ENCODE results near the gene KLF7. TPM values are rescaled to one million over a fixed set of nuclear protein-coding genes. Genes with fewer than 3 reads are reported as not detected.
A peak's percentile ranks its signal among the peaks of the same experiment; 100 is the strongest.

The KLF7 gene
- total RNA-seq, 1 donor from 2014 or later: 323 TPM

DNA sequence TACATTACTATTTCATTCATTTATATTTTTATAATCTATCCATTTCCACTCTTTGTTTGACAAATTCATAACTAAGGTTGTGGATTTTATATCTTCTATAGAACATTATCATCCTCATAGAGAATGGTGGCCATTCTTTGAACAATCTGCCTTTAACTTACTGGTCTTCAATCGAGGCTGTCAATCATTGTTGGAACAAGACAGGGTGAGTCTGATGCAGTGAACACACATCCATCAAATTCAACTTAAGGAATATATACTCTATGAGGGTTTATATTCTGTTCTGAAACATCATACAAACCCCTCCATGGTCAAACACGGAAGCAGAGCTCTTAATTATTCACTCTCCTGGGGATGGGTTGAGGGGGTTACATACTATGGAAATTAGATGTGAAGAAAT, 28.3 kb upstream of the KLF7 start:
- Mint-ChIP-seq H3K27me3 (ENCODE audit: unreplicated experiment) (peaks cover 2% of the 10 kb centered on the region), H3K27ac (ENCODE audit: unreplicated experiment) (no peak overlapping the region), H3K9me3 (ENCODE audit: unreplicated experiment) (peaks cover 2% of the 10 kb centered on the region), H3K4me1 (ENCODE audit: low read depth, unreplicated experiment) (peaks cover 52% of the 10 kb centered on the region), H3K36me3 (ENCODE audit: unreplicated experiment) (no peaks in the 10 kb centered on the region), H3K4me3 (ENCODE audit: unreplicated experiment) (no peak overlapping the region)
- no peak for DNase-seq
- TF ChIP-seq, protein P1, sequence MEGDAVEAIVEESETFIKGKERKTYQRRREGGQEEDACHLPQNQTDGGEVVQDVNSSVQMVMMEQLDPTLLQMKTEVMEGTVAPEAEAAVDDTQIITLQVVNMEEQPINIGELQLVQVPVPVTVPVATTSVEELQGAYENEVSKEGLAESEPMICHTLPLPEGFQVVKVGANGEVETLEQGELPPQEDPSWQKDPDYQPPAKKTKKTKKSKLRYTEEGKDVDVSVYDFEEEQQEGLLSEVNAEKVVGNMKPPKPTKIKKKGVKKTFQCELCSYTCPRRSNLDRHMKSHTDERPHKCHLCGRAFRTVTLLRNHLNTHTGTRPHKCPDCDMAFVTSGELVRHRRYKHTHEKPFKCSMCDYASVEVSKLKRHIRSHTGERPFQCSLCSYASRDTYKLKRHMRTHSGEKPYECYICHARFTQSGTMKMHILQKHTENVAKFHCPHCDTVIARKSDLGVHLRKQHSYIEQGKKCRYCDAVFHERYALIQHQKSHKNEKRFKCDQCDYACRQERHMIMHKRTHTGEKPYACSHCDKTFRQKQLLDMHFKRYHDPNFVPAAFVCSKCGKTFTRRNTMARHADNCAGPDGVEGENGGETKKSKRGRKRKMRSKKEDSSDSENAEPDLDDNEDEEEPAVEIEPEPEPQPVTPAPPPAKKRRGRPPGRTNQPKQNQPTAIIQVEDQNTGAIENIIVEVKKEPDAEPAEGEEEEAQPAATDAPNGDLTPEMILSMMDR (IDR thresholded peaks at IDR 0.05; ENCODE audit: partially characterized antibody, unreplicated experiment): no peak

DNA sequence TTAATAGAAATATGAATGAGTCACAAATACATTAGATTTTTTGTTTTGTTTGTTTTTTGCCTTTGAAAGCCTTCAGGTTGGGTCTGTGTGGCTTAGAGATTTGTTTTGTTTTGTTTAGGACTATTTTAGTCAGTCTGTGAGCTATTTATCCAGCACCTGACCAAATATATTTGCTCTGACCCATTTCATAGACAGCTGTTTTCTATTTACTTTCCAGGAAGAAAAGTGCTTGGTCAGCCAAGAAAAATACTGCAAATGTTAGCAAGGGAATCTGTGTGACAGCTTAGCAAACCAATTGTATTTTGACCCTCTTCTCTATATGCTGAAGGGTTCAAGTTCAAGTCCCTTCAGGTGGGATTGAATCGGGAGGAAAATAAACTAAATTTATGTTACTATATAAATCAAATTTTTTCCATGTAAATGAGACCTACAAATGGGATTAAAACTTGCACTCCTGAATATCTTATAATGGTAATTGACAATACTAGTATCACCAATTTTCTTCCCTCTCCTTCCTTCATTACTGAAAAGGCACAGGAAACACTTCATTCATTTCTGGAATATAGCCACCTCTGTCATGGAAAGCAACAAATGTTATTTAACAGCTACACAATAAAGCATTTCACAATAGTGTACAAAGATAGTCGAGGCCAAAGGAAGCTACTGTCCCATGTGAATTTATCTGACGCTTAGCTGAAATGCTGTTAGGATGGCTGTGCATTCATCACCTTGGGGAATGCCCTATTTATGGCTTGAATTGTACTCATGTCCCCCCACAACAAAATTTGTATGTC, 23.1 kb upstream of the KLF7 start:
- H3K4me3 Mint-ChIP-seq (ENCODE audit: unreplicated experiment): peak overlapping the region; percentile 18
- no peak for DNase-seq
- peaks cover 34% of the 10 kb centered on the region for H3K4me1 Mint-ChIP-seq (ENCODE audit: low read depth, unreplicated experiment)
- peaks cover 10% of the 10 kb centered on the region for H3K36me3 Mint-ChIP-seq (ENCODE audit: unreplicated experiment)
- no peaks in the 10 kb centered on the region for H3K27me3 Mint-ChIP-seq (ENCODE audit: unreplicated experiment)
- TF ChIP-seq, protein P1 (IDR thresholded peaks at IDR 0.05; ENCODE audit: partially characterized antibody, unreplicated experiment): no peak
- H3K9me3 Mint-ChIP-seq (ENCODE audit: unreplicated experiment): peaks cover 5% of the 10 kb centered on the region
- no peak overlapping the region for H3K27ac Mint-ChIP-seq (ENCODE audit: unreplicated experiment)

DNA sequence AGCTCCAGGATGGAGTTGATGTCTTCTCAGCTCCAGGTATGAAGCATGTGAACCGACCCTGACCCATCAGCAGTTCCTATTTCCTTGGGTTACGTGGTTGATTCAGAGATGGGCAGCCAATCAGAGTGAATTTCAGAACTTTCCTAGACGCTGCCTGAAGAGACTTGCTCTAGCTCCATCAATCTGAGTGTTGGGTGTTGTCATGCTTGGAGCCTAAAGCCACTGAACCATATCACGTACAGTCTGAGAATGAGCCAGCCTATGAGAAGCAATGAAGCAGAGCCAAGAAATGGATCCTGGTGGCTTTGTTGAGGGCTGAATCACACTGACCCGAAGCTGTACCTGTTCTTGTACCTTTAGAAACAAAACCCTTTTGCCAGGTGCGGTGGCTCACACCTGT, 19.6 kb upstream of the KLF7 start:
- no peak for DNase-seq
- no peak overlapping the region for H3K4me3 Mint-ChIP-seq (ENCODE audit: unreplicated experiment)
- H3K27me3 Mint-ChIP-seq (ENCODE audit: unreplicated experiment): no peaks in the 10 kb centered on the region
- H3K27ac Mint-ChIP-seq (ENCODE audit: unreplicated experiment): no peak overlapping the region
- peaks cover 23% of the 10 kb centered on the region for H3K4me1 Mint-ChIP-seq (ENCODE audit: low read depth, unreplicated experiment)
- TF ChIP-seq, protein P1 (IDR thresholded peaks at IDR 0.05; ENCODE audit: partially characterized antibody, unreplicated experiment): no peak
- peaks cover 10% of the 10 kb centered on the region for H3K36me3 Mint-ChIP-seq (ENCODE audit: unreplicated experiment)
- H3K9me3 Mint-ChIP-seq (ENCODE audit: unreplicated experiment): peaks cover 2% of the 10 kb centered on the region

DNA sequence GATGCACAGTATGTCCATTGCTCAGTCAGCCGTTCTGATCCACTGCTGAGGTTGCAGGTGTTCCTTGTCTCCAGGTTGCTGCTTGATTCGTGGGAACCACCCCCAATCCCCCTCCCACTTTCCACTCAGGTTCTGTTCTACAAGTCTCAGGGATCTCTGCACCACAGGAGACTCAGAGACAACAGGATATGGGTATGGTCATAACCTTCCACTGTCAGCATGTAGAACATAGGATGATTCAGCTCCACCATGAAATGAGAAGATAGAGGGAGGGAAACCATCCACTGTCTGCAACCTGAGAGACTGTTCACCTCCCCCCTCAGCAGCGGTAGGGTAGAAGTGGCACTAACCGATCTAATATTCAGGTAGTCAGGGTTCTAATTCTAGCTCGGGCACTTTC, 19.0 kb upstream of the KLF7 start:
- Mint-ChIP-seq H3K36me3 (ENCODE audit: unreplicated experiment) (peaks cover 10% of the 10 kb centered on the region), H3K9me3 (ENCODE audit: unreplicated experiment) (peaks cover 2% of the 10 kb centered on the region), H3K27ac (ENCODE audit: unreplicated experiment) (no peak overlapping the region), H3K27me3 (ENCODE audit: unreplicated experiment) (no peaks in the 10 kb centered on the region), H3K4me1 (ENCODE audit: low read depth, unreplicated experiment) (peaks cover 23% of the 10 kb centered on the region), H3K4me3 (ENCODE audit: unreplicated experiment) (no peak overlapping the region)
- TF ChIP-seq, protein P1 (IDR thresholded peaks at IDR 0.05; ENCODE audit: partially characterized antibody, unreplicated experiment): no peak
- no peak for DNase-seq

DNA sequence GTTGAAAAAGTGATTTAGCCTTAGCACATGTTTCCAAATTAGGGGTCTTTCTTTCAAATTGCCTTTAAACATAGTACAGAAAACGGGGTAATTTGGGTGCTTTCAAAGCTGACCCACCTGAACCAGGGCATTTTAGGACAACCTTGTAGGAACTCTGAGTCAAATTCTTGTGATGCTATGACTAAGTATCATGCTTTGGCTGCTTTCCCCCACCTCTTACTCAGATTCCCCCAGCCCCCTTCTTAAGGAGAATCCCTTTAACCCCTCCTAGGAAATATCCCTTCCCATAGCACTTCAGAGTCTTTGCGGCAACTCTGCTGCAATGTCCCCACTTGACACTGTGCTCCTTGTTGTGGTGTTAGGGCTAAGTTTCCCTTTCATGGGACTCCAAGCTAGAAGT, 18.6 kb upstream of the KLF7 start:
- TF ChIP-seq, protein P1 (IDR thresholded peaks at IDR 0.05; ENCODE audit: partially characterized antibody, unreplicated experiment): no peak
- no peak for DNase-seq
- H3K9me3 Mint-ChIP-seq (ENCODE audit: unreplicated experiment): peaks cover 2% of the 10 kb centered on the region
- no peak overlapping the region for H3K27ac Mint-ChIP-seq (ENCODE audit: unreplicated experiment)
- H3K4me1 Mint-ChIP-seq (ENCODE audit: low read depth, unreplicated experiment): peaks cover 21% of the 10 kb centered on the region
- H3K4me3 Mint-ChIP-seq (ENCODE audit: unreplicated experiment): no peak overlapping the region
- peaks cover 10% of the 10 kb centered on the region for H3K36me3 Mint-ChIP-seq (ENCODE audit: unreplicated experiment)
- H3K27me3 Mint-ChIP-seq (ENCODE audit: unreplicated experiment): no peaks in the 10 kb centered on the region
